Ishikawa (cell line): ENCODE measurements around the gene ZNF341.

Experiments used
- EP300 ChIP-seq: IDR thresholded peaks from 2 replicates; pipeline ENCODE4 v1.6.1; 2012; ENCODE audit warnings: borderline replicate concordance
- NFIC ChIP-seq: IDR thresholded peaks from 2 replicates; pipeline ENCODE4 v1.6.1; 2012
- YY1 ChIP-seq: IDR thresholded peaks from 2 replicates; pipeline ENCODE4 v1.6.1; 2012; ENCODE audit warnings: low read depth

DNA sequence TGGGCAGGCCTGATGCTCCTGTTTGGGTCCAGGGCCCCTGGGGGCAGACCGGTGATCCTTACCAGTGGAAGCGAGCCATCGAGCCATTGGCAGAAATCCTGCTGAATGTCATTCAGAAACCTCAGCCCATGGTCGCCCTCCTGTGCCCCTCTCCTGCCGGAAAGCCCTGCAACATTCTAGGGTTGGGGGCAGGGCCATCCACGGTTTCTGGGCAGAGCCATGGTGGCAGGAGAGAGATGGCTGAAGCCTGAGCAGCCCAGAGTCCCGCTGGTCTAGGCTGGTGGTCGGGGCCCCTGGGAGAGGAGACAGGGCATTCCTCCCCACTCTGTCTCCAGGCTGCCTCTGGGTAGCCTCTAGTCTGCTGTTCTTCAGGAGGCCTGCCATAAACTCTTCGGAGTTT, 59.7 kb downstream of the ZNF341 start:
- no peak for TF ChIP-seq YY1
- no peak for TF ChIP-seq EP300
- no peak for TF ChIP-seq NFIC
